SU-DHL-6 (cell line): ENCODE measurements around the gene NUDT3.

Experiments used
- CTCF ChIP-seq: fragments of 200-600 bp; sonication (generic); IDR thresholded peaks from one replicate; pipeline ENCODE4 v1.5.1; 2017; ENCODE audit warnings: antibody characterized with exemption, mild to moderate bottlenecking, low read length, moderate library complexity; ENCODE audit not compliant: insufficient read depth, poor library complexity, severe bottlenecking
- EZH2phosphoT487 ChIP-seq: fragments of 200-600 bp; sonication (generic), shearing (Covaris generic); conservative IDR thresholded peaks from 2 replicates; pipeline ENCODE4 v1.6.1; 2018; ENCODE audit warnings: mild to moderate bottlenecking, antibody characterized with exemption, low read length, moderate library complexity, mixed read lengths

GRCh38 chr6:34328969-34329368, 63.5 kb downstream of the NUDT3 start:
- TF ChIP-seq CTCF (no peak), EZH2phosphoT487 (no peak)
